GM23248 (cell line): Measurements from ENCODE around the gene HLA-DQA2. TPM values are rescaled to one million over a fixed set of nuclear protein-coding genes. Genes with fewer than 3 reads are reported as not detected.

Experiments used
- DNase-seq: peaks from one replicate; pipeline ENCODE4 v3.0.0-alpha.2; 2015
- H2AFZ ChIP-seq: fragments of 200-600 bp; sonication (generic); 2 replicates; pipeline ENCODE4 v1.6.1; 2016; ENCODE audit warnings: antibody characterized with exemption
- H3F3A ChIP-seq: fragments of 200-600 bp; sonication (generic); 2 replicates; pipeline ENCODE4 v1.6.1; 2016; ENCODE audit warnings: mild to moderate bottlenecking, antibody characterized with exemption, mixed run types; ENCODE audit not compliant: insufficient read depth
- H3K27ac ChIP-seq: fragments of 200-600 bp; sonication (generic); 2 replicates; pipeline ENCODE4 v1.5.1; 2016; ENCODE audit warnings: mild to moderate bottlenecking
- H3K27me3 ChIP-seq: fragments of 200-600 bp; sonication (generic); replicated peaks from 2 replicates; pipeline ENCODE4 v1.6.1; 2016; ENCODE audit warnings: mild to moderate bottlenecking; ENCODE audit not compliant: insufficient read depth
- H3K36me3 ChIP-seq: fragments of 200-600 bp; sonication (generic); 2 replicates; pipeline ENCODE4 v1.6.1; 2016; ENCODE audit warnings: low read depth, mild to moderate bottlenecking
- H3K4me1 ChIP-seq: fragments of 200-600 bp; sonication (generic); 2 replicates; pipeline ENCODE4 v1.6.1; 2016; ENCODE audit warnings: mild to moderate bottlenecking; ENCODE audit not compliant: insufficient read depth
- H3K4me2 ChIP-seq: fragments of 200-600 bp; sonication (generic); one replicate; pipeline ENCODE4 v1.6.1; 2016; ENCODE audit warnings: mild to moderate bottlenecking; ENCODE audit not compliant: unreplicated experiment
- H3K4me3 ChIP-seq: fragments of 200-600 bp; sonication (generic); 2 replicates; pipeline ENCODE4 v1.5.1; 2016; ENCODE audit warnings: mild to moderate bottlenecking
- H3K79me2 ChIP-seq: fragments of 200-600 bp; sonication (generic); 2 replicates; pipeline ENCODE4 v1.6.1; 2016; ENCODE audit warnings: mild to moderate bottlenecking; ENCODE audit not compliant: insufficient read depth
- H3K9ac ChIP-seq: fragments of 200-600 bp; sonication (generic); 2 replicates; pipeline ENCODE4 v1.6.1; 2016; ENCODE audit warnings: mild to moderate bottlenecking
- H3K9me2 ChIP-seq: fragments of 200-600 bp; sonication (generic); 2 replicates; pipeline ENCODE4 v1.6.1; 2016; ENCODE audit warnings: mixed run types, mild to moderate bottlenecking, moderate library complexity; ENCODE audit not compliant: insufficient read depth
- H3K9me3 ChIP-seq: fragments of 200-600 bp; sonication (generic); one replicate; pipeline ENCODE4 v1.6.1; 2017; ENCODE audit warnings: low read depth
- H4K20me1 ChIP-seq: fragments of 200-600 bp; sonication (generic); 2 replicates; pipeline ENCODE4 v1.6.0; 2016; ENCODE audit not compliant: insufficient read depth
- EZH2 ChIP-seq: fragments of 200-600 bp; sonication (generic); IDR thresholded peaks from 2 replicates; pipeline ENCODE4 v1.6.1; 2018; ENCODE audit warnings: antibody characterized with exemption, mild to moderate bottlenecking; ENCODE audit not compliant: insufficient read depth, poor library complexity, severe bottlenecking
- EZH2phosphoT487 ChIP-seq: fragments of 200-600 bp; sonication (generic); IDR thresholded peaks from 2 replicates; pipeline ENCODE4 v1.6.1; 2018; ENCODE audit warnings: antibody characterized with exemption, moderate library complexity, mild to moderate bottlenecking, low read depth; ENCODE audit not compliant: insufficient read depth
- WGBS, 2 experiments: methylation state at CpG; one replicate each; pipeline ENCODE4 v1.1.6; 2015 to 2017; ENCODE audit warnings: low lambda C conversion rate in 2 of 2, low coverage in 1 of 2; ENCODE audit errors: missing lambda C conversion rate in 2 of 2; 5-methylcytosine and 5-hydroxymethylcytosine counted together
- in situ Hi-C: fragments of 300-500 bp; cut with MboI; formaldehyde crosslinking; loops from 2 replicates; pipeline ENCODE4 v1.15.0; 2020
- polyA plus RNA-seq: library from polyadenylated mRNA; unstranded; fragments of >200 nt; fragmentation: Nextera tagmentation; extraction: Ambion mirVana; gene quantifications from 2 replicates; pipeline ENCODE4 v1.2.1, GENCODE V29; 2016
- total RNA-seq: library from RNA; depleted of rRNA; stranded (reverse); fragments of >200 nt; shearing (Covaris generic); gene quantifications from 2 replicates; pipeline ENCODE4 v1.2.3, GENCODE V29; 2014; rRNA removed

The HLA-DQA2 gene
- not detected in 2 replicates for total RNA-seq
- polyA plus RNA-seq = not detected in 2 replicates

DNA sequence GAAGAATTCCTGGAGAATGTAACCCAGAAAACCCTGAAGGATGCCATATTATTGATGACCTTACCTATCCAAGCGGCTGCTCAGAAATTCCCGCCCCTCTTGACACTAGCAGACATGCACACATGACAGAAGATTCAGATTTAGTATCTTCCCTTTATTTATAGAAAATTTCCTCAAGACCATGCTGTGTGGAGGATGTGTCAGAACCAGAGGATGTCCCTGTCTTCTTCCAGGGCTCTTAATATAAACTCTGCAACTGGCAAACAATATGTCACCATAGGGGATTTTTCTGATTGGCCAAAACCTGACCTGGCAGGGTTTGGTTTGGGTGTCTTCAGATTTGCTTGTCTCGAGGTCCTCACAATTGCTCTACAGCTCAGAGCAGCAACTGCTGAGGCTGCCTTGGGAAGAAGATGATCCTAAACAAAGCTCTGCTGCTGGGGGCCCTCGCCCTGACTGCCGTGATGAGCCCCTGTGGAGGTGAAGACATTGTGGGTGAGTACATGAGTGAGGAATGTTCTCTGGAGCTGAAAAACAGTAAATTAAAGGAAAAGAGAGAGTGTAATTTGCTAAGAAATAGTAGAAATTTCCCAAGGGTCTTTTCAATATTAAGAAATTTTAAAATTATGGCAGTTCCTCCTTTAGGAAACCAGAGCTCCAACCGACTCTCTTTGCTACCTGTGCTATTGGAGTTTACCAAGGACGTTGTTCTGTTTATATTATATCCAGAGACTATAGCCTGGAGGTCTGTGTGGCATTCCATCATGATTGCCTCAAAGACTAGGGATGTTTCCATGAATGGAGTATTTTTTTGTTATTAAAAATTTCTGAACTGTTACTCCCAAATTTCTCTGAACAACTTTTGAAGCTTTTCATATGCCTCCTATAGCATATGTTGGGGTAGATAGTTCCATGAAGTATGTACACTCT is at the start of gene HLA-DQA2:
Gene HLA-DQA2, plus strand, starts transcription at position 361 of the 930 bp plus-strand sequence. Its CDS starts 53 bp downstream, at position 414.
- no peak within 1 kb of the TSS for H2AFZ ChIP-seq
- no peaks in the 10 kb centered on the region for H3K9me2 ChIP-seq
- 46 to 47% methylated on average over 7 of the region's 7 CpGs for WGBS, 2 experiments
- H3F3A ChIP-seq = no peaks in the 10 kb centered on the region
- no peaks in the 10 kb centered on the region for H4K20me1 ChIP-seq
- no peaks in the 10 kb centered on the region for H3K4me1 ChIP-seq
- in situ Hi-C loops = no loop called here
- H3K27ac ChIP-seq = no peak within 1 kb of the TSS
- H3K27me3 ChIP-seq = peaks cover 24% of the 10 kb centered on the region; the same call in 1 of the 2 replicates
- no peaks in the 10 kb centered on the region for H3K79me2 ChIP-seq
- no peak within 1 kb of the TSS for H3K4me2 ChIP-seq
- no peak for DNase-seq
- no peak within 1 kb of the TSS for H3K9ac ChIP-seq
- no peak for TF ChIP-seq EZH2
- no peak for TF ChIP-seq EZH2phosphoT487
- H3K4me3 ChIP-seq = no peak within 1 kb of the TSS
- no peaks in the 10 kb centered on the region for H3K9me3 ChIP-seq
- no peaks in the 10 kb centered on the region for H3K36me3 ChIP-seq

DNA sequence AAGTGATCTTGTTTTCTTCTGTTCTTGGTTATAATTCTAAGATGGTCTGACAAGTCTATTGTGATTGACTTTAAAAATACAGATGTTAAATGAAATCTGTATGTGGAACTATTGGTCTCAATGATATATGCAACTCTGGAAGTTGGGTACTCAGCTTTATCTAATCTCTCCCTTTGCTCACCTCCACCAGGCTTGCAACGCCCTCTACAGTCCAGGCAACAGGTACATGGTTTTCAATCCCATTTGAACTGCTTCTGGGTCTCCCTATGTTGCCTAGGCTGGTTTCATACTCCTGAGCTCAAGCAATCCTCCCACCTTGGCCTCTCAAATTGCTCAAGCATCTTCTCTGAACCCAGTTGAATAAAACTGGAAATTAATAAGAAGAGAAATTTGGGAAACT is 49.2 kb upstream of the HLA-DQA2 start:
- Histone ChIP-seq H3F3A (no peaks in the 10 kb centered on the region), H3K36me3 (no peaks in the 10 kb centered on the region), H3K4me3 (no peak overlapping the region), H3K9me2 (no peaks in the 10 kb centered on the region), H4K20me1 (no peaks in the 10 kb centered on the region), H3K27me3 (peaks cover 3% of the 10 kb centered on the region; the same call in 1 of the 2 replicates), H3K9me3 (no peaks in the 10 kb centered on the region), H2AFZ (no peak overlapping the region), H3K9ac (no peak overlapping the region), H3K27ac (no peak overlapping the region), H3K4me1 (no peaks in the 10 kb centered on the region), H3K4me2 (no peak overlapping the region), H3K79me2 (no peaks in the 10 kb centered on the region)
- no peak for TF ChIP-seq EZH2
- no peak for TF ChIP-seq EZH2phosphoT487
- in situ Hi-C loops = no loop called here
- no peak for DNase-seq
- WGBS, 2 experiments = 0 to 4% methylated on average over 1 of the region's 1 CpG

- in situ Hi-C loops = no loop called here
- no peak overlapping the region for H3K4me2 ChIP-seq
- H3F3A ChIP-seq = no peaks in the 10 kb centered on the region
Measured at GRCh38 chr6:32697031-32697430, 44.2 kb upstream of the HLA-DQA2 start.

GRCh38 chr6:32700391-32701040 is 40.7 kb upstream of the HLA-DQA2 start:
- peak; percentile 67 for DNase-seq
- no peaks in the 10 kb centered on the region for H3K36me3 ChIP-seq
- H3K79me2 ChIP-seq = no peaks in the 10 kb centered on the region
- H3F3A ChIP-seq = no peaks in the 10 kb centered on the region
- WGBS, 2 experiments = 29 to 34% methylated on average over 6 of the region's 6 CpGs
- TF ChIP-seq EZH2 (no peak), EZH2phosphoT487 (no peak)
- H3K27me3 ChIP-seq = peaks cover 41% of the 10 kb centered on the region
- H3K27ac ChIP-seq = no peak overlapping the region
- H3K9me2 ChIP-seq = no peaks in the 10 kb centered on the region
- no peaks in the 10 kb centered on the region for H3K9me3 ChIP-seq
- in situ Hi-C loops = no loop called here
- H3K4me2 ChIP-seq = no peak overlapping the region
- no peak overlapping the region for H3K9ac ChIP-seq
- no peak overlapping the region for H2AFZ ChIP-seq
- no peaks in the 10 kb centered on the region for H3K4me1 ChIP-seq
- H3K4me3 ChIP-seq = no peak overlapping the region
- no peaks in the 10 kb centered on the region for H4K20me1 ChIP-seq

More at GRCh38 chr6:32697031-32697430, 44.2 kb upstream of the HLA-DQA2 start:
- Histone ChIP-seq H3K4me1 (no peaks in the 10 kb centered on the region), H3K9ac (no peak overlapping the region), H2AFZ (no peak overlapping the region), H3K27me3 (peaks cover 29% of the 10 kb centered on the region), H3K36me3 (no peaks in the 10 kb centered on the region), H3K27ac (no peak overlapping the region), H3K9me2 (no peaks in the 10 kb centered on the region), H3K4me3 (no peak overlapping the region), H3K79me2 (no peaks in the 10 kb centered on the region), H4K20me1 (no peaks in the 10 kb centered on the region), H3K9me3 (no peaks in the 10 kb centered on the region)
- TF ChIP-seq EZH2phosphoT487 (no peak), EZH2 (no peak)
- DNase-seq = no peak
- WGBS, 2 experiments = 81 to 83% methylated on average over 1 of the region's 1 CpG
